Aorta (tissue), 5 donors: Measurements from ENCODE around the gene SEPTIN1. TPM values are rescaled to one million over a fixed set of nuclear protein-coding genes. Genes with fewer than 3 reads are reported as not detected.

ENCODE experiments used
- ATAC-seq: fragments of 200-7000 bp; cut with Tn5 transposase; one replicate; pipeline ENCODE4 v1.9.1; 2022; ENCODE audit warnings: moderate library complexity; ENCODE audit not compliant: low FRiP score
- DNase-seq, 2 donors: peaks; one replicate each; pipeline ENCODE4 v3.0.0-alpha.2; 2020
- H3K27ac ChIP-seq, 2 donors: one replicate each; pipeline ENCODE4 v1.5.1; 2013; ENCODE audit warnings: low read length in 2 of 2, mild to moderate bottlenecking in 2 of 2, moderate library complexity in 2 of 2, control low read depth in 1 of 2, inconsistent platforms in 1 of 2, low read depth in 1 of 2
- H3K27me3 ChIP-seq, 2 donors: one replicate each; pipeline ENCODE4 v1.6.1; 2013; ENCODE audit warnings: control low read depth in 1 of 2, low read length in 1 of 2, mild to moderate bottlenecking in 1 of 2, moderate library complexity in 1 of 2; ENCODE audit not compliant: insufficient read depth in 2 of 2, control insufficient read depth in 1 of 2
- H3K36me3 ChIP-seq, 2 donors: one replicate each; pipeline ENCODE4 v1.6.1; 2013; ENCODE audit warnings: control low read depth in 1 of 2, low read length in 1 of 2, mild to moderate bottlenecking in 1 of 2; ENCODE audit not compliant: insufficient read depth in 2 of 2, control insufficient read depth in 1 of 2
- H3K4me1 ChIP-seq, 2 donors: one replicate each; pipeline ENCODE4 v1.6.1; 2013; ENCODE audit warnings: low read length in 2 of 2, control low read depth in 1 of 2, mild to moderate bottlenecking in 1 of 2, moderate library complexity in 1 of 2; ENCODE audit not compliant: insufficient read depth in 2 of 2, control insufficient read depth in 1 of 2
- H3K4me3 ChIP-seq, 2 donors: one replicate each; pipeline ENCODE4 v1.5.1; 2013; ENCODE audit warnings: low read length in 2 of 2, control low read depth in 1 of 2, mild to moderate bottlenecking in 1 of 2
- H3K9me3 ChIP-seq: one replicate; pipeline ENCODE4 v1.6.1; 2013; ENCODE audit warnings: mild to moderate bottlenecking, low read length; ENCODE audit not compliant: control insufficient read depth
- WGBS, 2 donors: extraction: QIAGEN DNeasy Blood & Tissue Kit; methylation state at CpG; one replicate each; pipeline ENCODE4 v1.1.7; 2013; 5-methylcytosine and 5-hydroxymethylcytosine counted together
- intact Hi-C, 2 donors: fragments of 100-400 bp; cut with DNase I; formaldehyde crosslinking; loops; one replicate each; pipeline versions ENCODE4 v1.14.2 to v1.15.0; 2022
- polyA plus RNA-seq, 2 donors: library from polyadenylated mRNA; stranded (reverse); fragments of 200-250 nt; gene quantifications; one replicate each; pipeline ENCODE4 v1.2.3, GENCODE V29; 2013
- total RNA-seq, 2 donors: library from RNA; stranded (reverse); fragmentation: NEBNext Ultra II Directional; extraction: Animal tissue kit (Norgen Biotek cat#: 25700); gene quantifications; one replicate each; pipeline ENCODE4 v1.2.1, GENCODE V29; 2021
- donor health status: healthy with polysubstance abuse.
- donor health status: Bipolar disorder and iron deficiency.
- donor health status: DM: no; HTN: no; CAD: no.
- donor health status: DM: no; HTN: no; CAD: no.
- donor health status: DM: yes; HTN: yes; CAD: no.

SEPTIN1 gene
- total and polyA plus RNA-seq, 4 donors: 1.0 to 6.1 (median 2.7) TPM

- Histone ChIP-seq H3K4me1 (no peaks in the 10 kb centered on the region), H3K36me3 (peaks cover 0 to 2% of the 10 kb centered on the region in 2 donors), H3K4me3 (no peak overlapping the region), H3K27ac (peak overlapping the region in 1 of 2 donors; percentile 64), H3K27me3 (no peaks in the 10 kb centered on the region), H3K9me3 (no peaks in the 10 kb centered on the region)
- peak; percentile 34 to 35 for DNase-seq
- 83% methylated on average over 14 of the region's 14 CpGs for WGBS, 2 donors
- intact Hi-C loops: no loop called here
- ATAC-seq: no peak
These were observed 29.6 kb downstream of the SEPTIN1 start for GRCh38 chr16:30352488-30353401.

DNA sequence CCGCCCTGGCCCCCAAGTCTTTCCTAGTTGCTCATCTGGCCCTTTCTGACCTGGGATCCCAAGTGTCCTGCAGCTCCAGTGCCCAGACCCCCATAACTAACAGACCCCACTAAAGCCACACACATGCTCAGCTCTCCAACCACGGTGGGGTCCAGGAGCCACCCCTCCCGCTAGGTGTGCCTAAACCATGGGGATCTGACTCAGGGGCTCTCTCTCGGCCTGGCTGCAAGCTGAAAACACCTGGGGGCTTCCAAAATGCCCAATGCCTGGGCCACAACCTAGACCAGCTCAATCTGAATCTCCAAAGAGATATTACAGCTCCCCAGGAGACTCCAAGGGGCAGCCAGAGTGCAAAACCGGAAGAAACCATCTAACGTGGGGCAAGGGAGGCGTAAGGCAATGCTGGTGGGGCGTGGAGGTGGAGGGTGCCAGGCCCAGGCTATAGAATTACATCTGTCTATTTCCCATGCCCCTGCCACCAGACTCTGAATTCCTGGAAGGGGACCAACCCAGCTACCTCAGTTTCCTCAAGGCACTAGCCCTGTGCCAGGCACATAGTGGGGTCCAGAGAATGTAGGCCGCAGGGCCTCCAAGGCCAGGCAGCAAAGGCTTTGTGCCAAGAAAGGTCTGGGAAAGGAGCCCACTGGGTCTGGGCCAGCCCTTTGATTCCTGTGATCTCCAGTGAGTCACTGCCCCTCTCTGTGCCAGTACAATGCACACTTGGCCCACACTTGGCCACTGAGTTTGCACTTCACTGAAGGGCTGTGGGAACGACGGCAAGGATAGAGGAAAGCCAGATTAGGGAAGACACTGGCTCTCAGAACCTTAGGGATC is 30.6 kb downstream of the SEPTIN1 start:
- no peaks in the 10 kb centered on the region for H3K4me1 ChIP-seq
- intact Hi-C loops: no loop called here

GRCh38 chr16:30351001-30351441 is 31.3 kb downstream of the SEPTIN1 start:
- no peak overlapping the region for H3K4me3 ChIP-seq
- intact Hi-C loops: no loop called here
- no peaks in the 10 kb centered on the region for H3K4me1 ChIP-seq
- ATAC-seq (no peak), DNase-seq (peak in 1 of 2 donors; percentile 69)
- peaks cover 0 to 2% of the 10 kb centered on the region in 2 donors for H3K36me3 ChIP-seq
- no peaks in the 10 kb centered on the region for H3K27me3 ChIP-seq
- 88 to 90% methylated on average over 15 of the region's 15 CpGs for WGBS, 2 donors
- no peak overlapping the region for H3K27ac ChIP-seq
- H3K9me3 ChIP-seq: no peaks in the 10 kb centered on the region

More for the DNA sequence above, 30.6 kb downstream of the SEPTIN1 start:
- Histone ChIP-seq H3K9me3 (no peaks in the 10 kb centered on the region), H3K27ac (peak overlapping the region in 1 of 2 donors; percentile 64), H3K27me3 (no peaks in the 10 kb centered on the region), H3K4me3 (no peak overlapping the region), H3K36me3 (peaks cover 0 to 2% of the 10 kb centered on the region in 2 donors)
- ATAC-seq (peak; percentile 73), DNase-seq (peak; percentile 87 to 95)
- WGBS, 2 donors: 39 to 46% methylated on average over 11 of the region's 11 CpGs

DNA sequence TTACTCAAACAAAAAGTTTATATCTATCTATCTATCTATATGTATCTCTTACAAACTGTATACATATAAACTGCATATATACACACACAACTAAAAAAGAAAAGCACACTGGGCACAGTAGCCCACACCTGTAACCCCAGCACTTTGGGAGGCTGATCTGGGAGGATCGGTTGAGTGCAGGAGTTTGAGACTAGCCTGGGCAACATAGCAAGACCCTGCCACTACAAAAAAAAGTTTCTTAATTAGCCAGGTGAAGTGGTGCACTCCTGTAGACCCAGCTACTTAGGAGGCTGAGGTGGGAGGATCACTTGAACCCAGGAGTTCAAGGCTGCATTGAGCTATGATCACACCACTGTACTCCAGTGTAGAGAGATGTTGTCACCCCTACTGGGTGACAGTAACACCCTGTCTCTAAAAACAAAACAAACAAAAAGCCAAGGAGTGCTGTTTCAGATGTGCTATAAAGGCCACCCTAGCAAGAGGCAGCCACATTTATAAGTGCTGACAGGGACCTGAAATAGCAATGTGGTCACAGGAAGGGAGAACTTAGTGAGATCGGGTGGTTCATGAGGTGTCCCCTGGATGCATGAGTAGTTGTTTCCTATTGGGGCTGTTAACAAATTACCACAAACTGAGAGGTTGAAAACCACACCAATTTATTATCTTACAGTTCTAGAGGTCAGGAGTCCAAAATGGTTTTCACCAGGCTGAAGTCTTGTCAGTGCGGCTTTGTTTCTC is 32.1 kb downstream of the SEPTIN1 start:
- no peak for DNase-seq

GRCh38 chr16:30349675-30350074 is 32.7 kb downstream of the SEPTIN1 start:
- no peaks in the 10 kb centered on the region for H3K4me1 ChIP-seq
- no peak overlapping the region for H3K27ac ChIP-seq
- no peak for DNase-seq
- H3K4me3 ChIP-seq: no peak overlapping the region
- intact Hi-C loops: no loop called here
- H3K36me3 ChIP-seq: peaks cover 0 to 2% of the 10 kb centered on the region in 2 donors
- H3K9me3 ChIP-seq: no peaks in the 10 kb centered on the region
- no peak for ATAC-seq
- no peaks in the 10 kb centered on the region for H3K27me3 ChIP-seq
- 87 to 89% methylated on average over 3 of the region's 3 CpGs for WGBS, 2 donors

More for the DNA sequence above, 32.1 kb downstream of the SEPTIN1 start:
- H3K36me3 ChIP-seq: peaks cover 0 to 2% of the 10 kb centered on the region in 2 donors
- ATAC-seq: no peak
- no peaks in the 10 kb centered on the region for H3K27me3 ChIP-seq
- intact Hi-C loops: no loop called here
- H3K4me3 ChIP-seq: no peak overlapping the region
- WGBS, 2 donors: 83% methylated on average over 3 of the region's 3 CpGs
- H3K27ac ChIP-seq: no peak overlapping the region
- H3K4me1 ChIP-seq: no peaks in the 10 kb centered on the region
- H3K9me3 ChIP-seq: no peaks in the 10 kb centered on the region

DNA sequence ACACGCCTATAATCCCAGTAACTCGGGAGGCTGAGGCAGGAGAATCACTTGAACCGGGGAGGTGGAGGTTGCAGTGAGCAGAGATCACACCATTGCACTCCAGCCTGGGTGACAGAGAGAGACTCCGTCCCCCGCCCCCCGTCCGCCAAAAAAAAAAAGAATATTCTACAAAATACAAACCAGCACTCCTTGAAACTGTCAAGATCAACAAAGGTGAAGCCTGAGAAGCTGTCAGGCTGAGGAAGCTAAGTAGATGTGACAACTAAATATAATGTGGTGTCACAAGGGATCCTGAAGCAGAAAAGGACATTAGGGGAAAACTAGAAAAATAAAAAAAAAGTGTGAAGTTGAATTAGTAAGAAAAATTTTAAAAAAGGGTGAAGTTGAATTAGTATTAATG is 33.4 kb downstream of the SEPTIN1 start:
- no peak for DNase-seq
- no peaks in the 10 kb centered on the region for H3K4me1 ChIP-seq
- H3K9me3 ChIP-seq: no peaks in the 10 kb centered on the region
- H3K27ac ChIP-seq: no peak overlapping the region
- no peak overlapping the region for H3K4me3 ChIP-seq
- no peak for ATAC-seq
- WGBS, 2 donors: 90 to 91% methylated on average over 7 of the region's 7 CpGs
- no peaks in the 10 kb centered on the region for H3K27me3 ChIP-seq
- intact Hi-C loops: no loop called here
- peaks cover 0 to 2% of the 10 kb centered on the region in 2 donors for H3K36me3 ChIP-seq

GRCh38 chr16:30348113-30348512 is 34.2 kb downstream of the SEPTIN1 start:
- peaks cover 0 to 2% of the 10 kb centered on the region in 2 donors for H3K36me3 ChIP-seq
- DNase-seq (no peak), ATAC-seq (no peak)
- no peaks in the 10 kb centered on the region for H3K9me3 ChIP-seq
- H3K4me1 ChIP-seq: no peaks in the 10 kb centered on the region
- 92 to 94% methylated on average over 8 of the region's 8 CpGs for WGBS, 2 donors
- no peak overlapping the region for H3K4me3 ChIP-seq
- H3K27ac ChIP-seq: no peak overlapping the region
- intact Hi-C loops: no loop called here
- no peaks in the 10 kb centered on the region for H3K27me3 ChIP-seq

DNA sequence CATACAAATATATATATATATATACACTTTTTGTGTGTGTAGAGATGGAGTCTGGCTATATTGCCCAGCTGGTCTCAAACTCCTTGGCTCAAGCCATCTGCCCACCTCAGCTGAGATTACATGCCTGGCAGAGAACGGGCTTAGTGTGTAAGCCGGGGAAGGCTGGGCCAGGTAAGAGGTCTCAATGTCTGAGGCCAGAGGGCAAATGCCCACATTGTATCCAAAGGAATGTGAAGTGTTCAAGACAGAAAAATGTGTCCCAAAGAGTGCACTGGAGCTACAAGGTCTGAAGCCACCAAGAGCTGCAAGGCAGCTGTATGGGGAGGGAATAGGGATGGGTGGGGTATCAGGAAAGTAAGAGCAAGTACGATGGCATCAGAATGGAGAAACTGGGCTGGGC is 36.1 kb downstream of the SEPTIN1 start:
- peaks cover 0 to 2% of the 10 kb centered on the region in 2 donors for H3K36me3 ChIP-seq
- WGBS, 2 donors: 96 to 98% methylated on average over 3 of the region's 3 CpGs
- ATAC-seq: no peak
- no peaks in the 10 kb centered on the region for H3K9me3 ChIP-seq
- DNase-seq: no peak
- no peak overlapping the region for H3K27ac ChIP-seq
- H3K4me1 ChIP-seq: no peaks in the 10 kb centered on the region
- intact Hi-C loops: no loop called here
- H3K27me3 ChIP-seq: no peaks in the 10 kb centered on the region
- no peak overlapping the region for H3K4me3 ChIP-seq
